Measurements from ENCODE around the gene LILRB5. TPM values are rescaled to one million over a fixed set of nuclear protein-coding genes. Genes with fewer than 3 reads are reported as not detected.

The LILRB5 gene
- total RNA-seq, 1 donor from 2014 or later = 9.1 TPM

GRCh38 chr19:54211235-54211634 lies 45.8 kb downstream of the LILRB5 start:
- DNase-seq = no peak
- intact Hi-C loops (cut with DNase I) = no loop called here
- H3K4me3 ChIP-seq = peak overlapping the region; percentile 12

GRCh38 chr19:54209811-54210494 lies 47.1 kb downstream of the LILRB5 start:
- Histone ChIP-seq H3K4me3 (peak overlapping the region; percentile 14), H3K9me3 (no peaks in the 10 kb centered on the region), H3K36me3 (peaks cover 30% of the 10 kb centered on the region), H3K4me1 (peaks cover 56% of the 10 kb centered on the region), H3K27me3 (no peaks in the 10 kb centered on the region), H3K27ac (peak overlapping the region; percentile 92)
- TF ChIP-seq CTCF (IDR thresholded peaks at IDR 0.05) = no peak
- intact Hi-C loops (cut with DNase I) = no loop called here
- ATAC-seq (peak; percentile 76), DNase-seq (peak; percentile 93)

More at GRCh38 chr19:54211235-54211634, 45.8 kb downstream of the LILRB5 start:
- Histone ChIP-seq H3K9me3 (no peaks in the 10 kb centered on the region), H3K27me3 (no peaks in the 10 kb centered on the region), H3K4me1 (peaks cover 49% of the 10 kb centered on the region), H3K27ac (peak overlapping the region; percentile 92), H3K36me3 (peaks cover 17% of the 10 kb centered on the region)
- TF ChIP-seq CTCF (IDR thresholded peaks at IDR 0.05) = no peak
- no peak for ATAC-seq

- peak; percentile 73 for DNase-seq
- H3K27ac ChIP-seq = peak overlapping the region; percentile 92
- peak; percentile 1 for ATAC-seq
- H3K9me3 ChIP-seq = no peaks in the 10 kb centered on the region
- H3K36me3 ChIP-seq = peaks cover 37% of the 10 kb centered on the region
- no peaks in the 10 kb centered on the region for H3K27me3 ChIP-seq
- no peak for TF ChIP-seq CTCF (IDR thresholded peaks at IDR 0.05)
- peaks cover 63% of the 10 kb centered on the region for H3K4me1 ChIP-seq
- intact Hi-C loops (cut with DNase I) = no loop called here
- H3K4me3 ChIP-seq = no peak overlapping the region
Measured at GRCh38 chr19:54209058-54209810, 47.8 kb downstream of the LILRB5 start.

GRCh38 chr19:54208784-54209057 lies 48.4 kb downstream of the LILRB5 start:
- TF ChIP-seq CTCF (IDR thresholded peaks at IDR 0.05) = no peak
- peak overlapping the region; percentile 92 for H3K27ac ChIP-seq
- H3K4me3 ChIP-seq = no peak overlapping the region
- H3K9me3 ChIP-seq = no peaks in the 10 kb centered on the region
- ATAC-seq = no peak
- peaks cover 42% of the 10 kb centered on the region for H3K36me3 ChIP-seq
- intact Hi-C loops (cut with DNase I) = no loop called here
- peaks cover 68% of the 10 kb centered on the region for H3K4me1 ChIP-seq
- no peaks in the 10 kb centered on the region for H3K27me3 ChIP-seq
- no peak for DNase-seq

GRCh38 chr19:54207983-54208783 lies 48.9 kb downstream of the LILRB5 start:
- DNase-seq = peak; percentile 87
- H3K36me3 ChIP-seq = peaks cover 48% of the 10 kb centered on the region
- ATAC-seq = peak; percentile 79
- H3K27me3 ChIP-seq = no peaks in the 10 kb centered on the region
- H3K27ac ChIP-seq = peak overlapping the region; percentile 92
- H3K4me3 ChIP-seq = peak overlapping the region; percentile 21
- TF ChIP-seq CTCF (IDR thresholded peaks at IDR 0.05) = no peak
- peaks cover 72% of the 10 kb centered on the region for H3K4me1 ChIP-seq
- H3K9me3 ChIP-seq = no peaks in the 10 kb centered on the region
- intact Hi-C loops (cut with DNase I) = no loop called here

Data from upper lobe of right lung (tissue), 1 donor.